Measurements from ENCODE around the gene GYS1. TPM values are rescaled to one million over a fixed set of nuclear protein-coding genes. Genes with fewer than 3 reads are reported as not detected.

Gene GYS1
- total and polyA plus RNA-seq, 2 of the 8 experiments (the other 6 are each of a cell fraction or from before 2014, with no cell fraction given): 30.0 to 38.7 TPM

DNA sequence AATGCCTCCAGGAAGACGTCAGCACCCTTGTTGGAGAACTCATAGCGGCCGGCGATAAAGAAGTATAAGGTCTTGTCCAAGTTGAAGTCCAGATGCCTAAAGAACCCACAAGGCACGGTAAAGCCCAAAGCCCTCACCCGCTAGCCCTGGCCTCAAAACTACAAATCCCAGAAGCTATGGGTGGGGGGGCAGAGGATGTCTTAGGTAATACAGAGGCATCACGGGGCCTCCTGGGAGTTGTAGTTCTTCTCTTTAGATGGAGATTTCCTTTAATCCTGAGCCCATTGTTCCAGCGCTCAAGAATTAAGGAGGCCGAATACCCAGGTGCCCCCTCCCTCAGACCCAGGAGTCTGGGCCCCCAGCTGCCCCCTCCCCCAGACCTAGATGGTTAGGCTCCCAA lies 10.8 kb downstream of the GYS1 start:
- Histone ChIP-seq H2BK20ac (ENCODE audit: low read length) (no peak overlapping the region), H3K4me2 (ENCODE audit: insufficient read depth in 1 of 2, low read depth in 2 of 2, low read length in 2 of 2) (no peak overlapping the region), H3K4me3 (ENCODE audit: extremely low read depth in 1 of 4, insufficient read depth in 2 of 4, low read depth in 3 of 4, low read length in 4 of 4) (no peak overlapping the region), H2BK120ac (replicated peaks; ENCODE audit: low read depth, low read length) (no peak overlapping the region), H3K9ac (replicated peaks in 1 of 4; ENCODE audit: extremely low read depth in 1 of 4, low read depth in 3 of 4, low read length in 3 of 4) (no peak overlapping the region), H3K14ac (ENCODE audit: insufficient read length) (no peak overlapping the region), H4K91ac (replicated peaks; ENCODE audit: insufficient read length, low read length) (no peak overlapping the region), H3K23me2 (ENCODE audit: low read depth, low read length) (no peaks in the 10 kb centered on the region), H3K9me3 (ENCODE audit: insufficient read depth in 2 of 2, low read depth in 1 of 2, low read length in 1 of 2) (no peaks in the 10 kb centered on the region), H3K4me1 (replicated peaks in 1 of 4; ENCODE audit: control insufficient read depth in 3 of 4, insufficient read depth in 4 of 4, low read length in 3 of 4) (no peaks in the 10 kb centered on the region), H2AK5ac (ENCODE audit: low read depth, low read length) (no peak overlapping the region), H2BK5ac (ENCODE audit: low read depth, low read length) (no peak overlapping the region), H3K79me2 (ENCODE audit: control insufficient read depth in 1 of 2, insufficient read depth in 2 of 2, low read length in 2 of 2) (no peaks in the 10 kb centered on the region), H3K27ac (ENCODE audit: low read depth, low read length) (no peak overlapping the region), H3K56ac (replicated peaks; ENCODE audit: insufficient read length, low read depth, low read length) (no peak overlapping the region), H3K79me1 (ENCODE audit: low read depth, low read length) (no peaks in the 10 kb centered on the region), H3K4ac (replicated peaks; ENCODE audit: insufficient read length, low read depth, low read length) (no peak overlapping the region), H4K8ac (ENCODE audit: extremely low read depth, insufficient read depth, low read length) (no peak overlapping the region), H2BK12ac (ENCODE audit: low read depth, low read length) (no peak overlapping the region), H2AFZ (ENCODE audit: low read length) (no peak overlapping the region), H3K36me3 (ENCODE audit: control insufficient read depth in 2 of 4, insufficient read depth in 4 of 4, low read length in 3 of 4) (peaks cover 3 to 38% (median 5%) of the 10 kb centered on the region in 4 experiments; a peak in 6 of 8 replicates), H3K18ac (ENCODE audit: extremely low read depth, low read length) (no peak overlapping the region), H3K23ac (ENCODE audit: insufficient read length) (no peak overlapping the region), H3K27me3 (replicated peaks in 1 of 4; ENCODE audit: control insufficient read depth in 3 of 4, extremely low read depth in 1 of 4, insufficient read depth in 3 of 4, low read length in 3 of 4) (no peaks in the 10 kb centered on the region), H2BK15ac (ENCODE audit: low read length) (no peak overlapping the region), H4K5ac (ENCODE audit: insufficient read length, low read depth, low read length) (no peak overlapping the region), H4K20me1 (replicated peaks in 1 of 2; ENCODE audit: control insufficient read depth in 1 of 2, insufficient read depth in 2 of 2, low read length in 2 of 2) (peaks cover 0 to 3% of the 10 kb centered on the region in 2 experiments)
- 94% methylated on average over 8 of the region's 9 CpGs; no CpG with 5 or more reads in 1 of the 2 experiments for WGBS, 2 experiments (ENCODE audit: extremely low coverage in 1 of 2, insufficient coverage in 1 of 2, insufficient read length in 1 of 2, insufficient replicate concordance in 2 of 2, low coverage in 1 of 2, low lambda C conversion rate in 2 of 2, missing lambda C conversion rate in 1 of 2)
- FAIRE-seq: no peak
- DNase-seq (ENCODE audit: low read depth in 1 of 2, low spot score in 2 of 2): no peak
- ChIA-PET CTCF (ENCODE audit: partially characterized antibody) (interaction anchor here (0.6 to 3.3 kb wide), 4 partner anchors 10 to 294 kb away, joined by 3 to 13 read pairs (median 6); no protein-coding TSS in a partner anchor), POLR2A (ENCODE audit: partially characterized antibody) (interaction anchor here (1.3 to 1.7 kb wide), 3 partner anchors 16 to 110 kb away, joined by 4 to 11 read pairs (median 5); partner anchors contain the start of gene PPP1R15A)
- TF ChIP-seq PHF8 (conservative IDR thresholded peaks at IDR 0.05; ENCODE audit: low read depth, low read length): no peak
- no peak for TF ChIP-seq BCL11A (IDR thresholded peaks at IDR 0.05; ENCODE audit: low read depth in 2 of 2, low read length in 2 of 2)
- TF ChIP-seq GABPA (IDR thresholded peaks at IDR 0.05; ENCODE audit: borderline replicate concordance, insufficient read depth, low read length): no peak
- no peak for TF ChIP-seq SUZ12 (IDR thresholded peaks at IDR 0.05; ENCODE audit: low read length)

Data from H1 (cell line).